H1 (cell line): ENCODE data around the gene RBM45. TPM values are rescaled to one million over a fixed set of nuclear protein-coding genes. Genes with fewer than 3 reads are reported as not detected.

Experiments
- CHD2 ChIP-seq: IDR thresholded peaks from 2 replicates; pipeline ENCODE4 v1.6.1; 2012; ENCODE audit warnings: low read length, improper control_type of control experiment
- KDM1A ChIP-seq: fragments of 200-600, 300-600 bp; sonication (generic); IDR thresholded peaks from 2 replicates; pipeline ENCODE4 v1.7.1; 2016; ENCODE audit warnings: mild to moderate bottlenecking, low read length, borderline replicate concordance
- KDM4A ChIP-seq: IDR thresholded peaks from one replicate; pipeline ENCODE4 v1.7.1; 2012; ENCODE audit warnings: low read depth, mild to moderate bottlenecking, moderate library complexity, low read length, inconsistent platforms; ENCODE audit not compliant: severe bottlenecking
- POLR2AphosphoS5 ChIP-seq: IDR thresholded peaks from 2 replicates; pipeline ENCODE4 v1.6.1; 2011; ENCODE audit warnings: low read depth, low read length
- RFX5 ChIP-seq: IDR thresholded peaks from 2 replicates; pipeline ENCODE4 v1.6.1; 2011; ENCODE audit warnings: low read depth, low read length, improper control_type of control experiment, borderline replicate concordance
- SIN3A ChIP-seq, 2 experiments: IDR thresholded peaks in 1 of 2; conservative IDR thresholded peaks in 1 of 2; 2 replicates each; pipeline ENCODE4 v1.6.1; 2011 to 2012; ENCODE audit warnings: low read length in 2 of 2, improper control_type of control experiment in 1 of 2, low read depth in 1 of 2, mild to moderate bottlenecking in 1 of 2
- polyA plus RNA-seq, 7 experiments: library from polyadenylated mRNA; depleted of rRNA in 3 of 7; stranded (reverse) in 5 of 7; unstranded in 2 of 7; fragments of >200 nt in 5 of 7; fragments of 200-250 nt in 2 of 7; gene quantifications; 1 replicate in 5 of 7; 2 replicates in 1 of 7; 4 replicates in 1 of 7; pipeline versions ENCODE4 v1.2.1 to v1.2.3, GENCODE V29; 2011 to 2013; ENCODE audit warnings: missing spikeins in 2 of 7, mixed read lengths in 2 of 7
- total RNA-seq: library from RNA; stranded (reverse); fragmentation: NEBNext Ultra II Directional; extraction: Animal tissue kit (Norgen Biotek cat#: 25700); gene quantifications from 2 replicates; pipeline ENCODE4 v1.2.1, GENCODE V29; 2021

RBM45 gene
- total and polyA plus RNA-seq, 2 of the 8 experiments (the other 6 are each of a cell fraction or from before 2014, with no cell fraction given), result 4.7 to 10.4 TPM

DNA sequence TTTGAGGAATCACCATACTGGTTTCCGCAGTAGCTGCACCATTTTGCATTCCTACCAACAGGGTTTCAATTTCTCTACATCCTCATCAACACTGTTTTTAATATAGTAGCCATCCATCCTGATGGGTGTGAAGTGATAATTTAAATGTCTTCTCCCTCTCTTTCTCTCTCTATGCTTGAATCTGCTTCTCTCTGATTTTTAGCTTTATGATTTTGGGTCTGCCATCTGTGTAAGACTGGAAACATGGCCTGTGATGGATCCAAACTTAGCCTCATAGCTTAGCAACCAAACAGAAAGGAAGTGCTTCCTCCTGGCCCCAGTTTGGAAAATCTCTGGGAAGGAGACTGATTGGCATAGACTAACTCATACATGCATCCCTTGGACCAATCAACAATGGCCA, 48.4 kb downstream of the RBM45 start (continued):
- no peak for TF ChIP-seq CHD2
- no peak for TF ChIP-seq KDM4A
- no peak for TF ChIP-seq SIN3A (conservative IDR thresholded peaks at IDR 0.05 in 1 of 2, IDR thresholded peaks at IDR 0.05 in 1 of 2; ENCODE audit: low read depth in 1 of 2, low read length in 2 of 2)
- no peak for TF ChIP-seq RFX5
- no peak for TF ChIP-seq KDM1A
- TF ChIP-seq POLR2AphosphoS5, result no peak
